HepG2 (cell line): ENCODE measurements around the gene WDR89.

Experiments used
- POLR2A ChIP-seq, 2 experiments: IDR thresholded peaks; 2 replicates each; pipeline ENCODE4 v1.6.1; 2011; ENCODE audit warnings: low read depth in 2 of 2, low read length in 2 of 2, mild to moderate bottlenecking in 1 of 2, moderate library complexity in 1 of 2; ENCODE audit not compliant: insufficient read depth in 1 of 2
- SETDB1 ChIP-seq: sonication (generic); formaldehyde crosslinking; IDR thresholded peaks from 2 replicates; pipeline ENCODE4 v1.5.1; 2020; ENCODE audit warnings: missing genetic modification reagents, mild to moderate bottlenecking, borderline replicate concordance
- ZNF180 ChIP-seq: sonication (generic); formaldehyde crosslinking; IDR thresholded peaks from 2 replicates; pipeline ENCODE4 v1.4.0; 2020; ENCODE audit warnings: low read depth, missing genetic modification reagents, borderline replicate concordance

- TF ChIP-seq SETDB1 (CRISPR knock-in tag) (no peak), POLR2A (IDR thresholded peaks at IDR 0.05; ENCODE audit: insufficient read depth in 1 of 2, low read depth in 2 of 2, low read length in 2 of 2) (no peak), ZNF180 (CRISPR knock-in tag) (no peak)
These were observed 43.7 kb upstream of the WDR89 start for GRCh38 chr14:63685401-63685800.
